HepG2 (cell line): ENCODE results near the gene WDR62. TPM values are rescaled to one million over a fixed set of nuclear protein-coding genes. Genes with fewer than 3 reads are reported as not detected.
A peak's percentile ranks its signal among the peaks of the same experiment; 100 is the strongest.

Experiments used
- BATF2 ChIP-seq: sonication (generic); formaldehyde crosslinking; IDR thresholded peaks from 2 replicates; pipeline ENCODE4 v1.8.0; 2022; ENCODE audit warnings: mild to moderate bottlenecking, missing genetic modification reagents, moderate library complexity
- E2F5 ChIP-seq: sonication (generic); formaldehyde crosslinking; conservative IDR thresholded peaks from 2 replicates; pipeline ENCODE4 v1.4.0; 2020; ENCODE audit warnings: missing genetic modification reagents
- JUN ChIP-seq: sonication (generic); formaldehyde crosslinking; IDR thresholded peaks from 2 replicates; pipeline ENCODE4 v1.4.0; 2020; ENCODE audit warnings: mild to moderate bottlenecking, missing genetic modification reagents
- MAZ ChIP-seq, 2 experiments: sonication (generic) in 1 of 2; formaldehyde crosslinking in 1 of 2; IDR thresholded peaks; 2 replicates each; pipeline versions ENCODE4 v1.5.0 to v1.6.1; 2012 to 2020; ENCODE audit warnings: low read depth in 2 of 2, mild to moderate bottlenecking in 2 of 2, borderline replicate concordance in 1 of 2, improper control_type of control experiment in 1 of 2, low read length in 1 of 2, missing genetic modification reagents in 1 of 2, moderate library complexity in 1 of 2
- MED13 ChIP-seq: sonication (generic); formaldehyde crosslinking; IDR thresholded peaks from 2 replicates; pipeline ENCODE4 v1.5.0; 2020; ENCODE audit warnings: missing genetic modification reagents
- MEF2D ChIP-seq: sonication (generic); formaldehyde crosslinking; IDR thresholded peaks from 2 replicates; pipeline ENCODE4 v1.5.1; 2020; ENCODE audit warnings: mild to moderate bottlenecking, missing genetic modification reagents
- NFYB ChIP-seq: sonication (generic); formaldehyde crosslinking; IDR thresholded peaks from 2 replicates; pipeline ENCODE4 v1.4.0; 2020; ENCODE audit warnings: missing genetic modification reagents
- PLRG1 ChIP-seq: fragments of 450-650 bp; conservative IDR thresholded peaks from 2 replicates; pipeline ENCODE4 v1.6.1; 2016
- RBFOX2 ChIP-seq: fragments of 200-400 bp; formaldehyde crosslinking; IDR thresholded peaks from 2 replicates; pipeline ENCODE4 v1.6.1; 2017; ENCODE audit warnings: low read depth, mild to moderate bottlenecking, low read length
- SIN3B ChIP-seq: fragments of 150-350 bp; IDR thresholded peaks from 2 replicates; pipeline ENCODE4 v1.6.1; 2014; ENCODE audit warnings: low read length
- TFAP4 ChIP-seq: sonication (generic); IDR thresholded peaks from 2 replicates; pipeline ENCODE4 v1.6.1; 2016; ENCODE audit warnings: low read depth, borderline replicate concordance
- ZIK1 ChIP-seq: sonication (generic); formaldehyde crosslinking; IDR thresholded peaks from 2 replicates; pipeline ENCODE4 v1.5.0; 2020; ENCODE audit warnings: mild to moderate bottlenecking, low read depth, missing genetic modification reagents, borderline replicate concordance
- ZNF768 ChIP-seq: sonication (generic); formaldehyde crosslinking; IDR thresholded peaks from 2 replicates; pipeline ENCODE4 v1.4.0; 2020; ENCODE audit warnings: missing genetic modification reagents
- polyA plus RNA-seq, 8 experiments: library from polyadenylated mRNA; depleted of rRNA in 3 of 8; stranded (reverse) in 7 of 8; unstranded in 1 of 8; fragments of >200 nt; fragmentation: Illumina TruSeq in 4 of 8; extraction: Trizol in 4 of 8; gene quantifications; 2 replicates each; pipeline versions ENCODE4 v1.2.1 to v1.2.3, GENCODE V29; 2011 to 2016; ENCODE audit warnings: low read depth in 4 of 8, missing spikeins in 1 of 8, mixed read lengths in 1 of 8; ENCODE audit not compliant: insufficient read depth in 1 of 8
- total RNA-seq, 5 experiments: library from RNA; depleted of rRNA; stranded (reverse); fragments of >200 nt; fragmentation: Illumina TruSeq; extraction: Trizol; gene quantifications; 2 replicates each; pipeline ENCODE4 v1.2.3, GENCODE V29; 2016; ENCODE audit warnings: low read depth in 1 of 5
- TF ChIP-seq, protein P1 (sequence below): sonication (generic); formaldehyde crosslinking; IDR thresholded peaks from 2 replicates; pipeline ENCODE4 v1.4.0; 2020; ENCODE audit warnings: mild to moderate bottlenecking, missing genetic modification reagents
- TF ChIP-seq, protein P2 (sequence below): sonication (generic); formaldehyde crosslinking; IDR thresholded peaks from 2 replicates; pipeline ENCODE4 v1.4.0; 2020; ENCODE audit warnings: missing genetic modification reagents
- TF ChIP-seq, protein P3 (sequence below): sonication (generic); formaldehyde crosslinking; IDR thresholded peaks from 2 replicates; pipeline ENCODE4 v1.8.0; 2022; ENCODE audit warnings: mild to moderate bottlenecking, missing genetic modification reagents, borderline replicate concordance
- TF ChIP-seq, protein P4 (sequence below): sonication (generic); formaldehyde crosslinking; IDR thresholded peaks from 2 replicates; pipeline ENCODE4 v1.5.0; 2020; ENCODE audit warnings: mild to moderate bottlenecking, missing genetic modification reagents

WDR62 gene
- total and polyA plus RNA-seq, 2 of the 13 experiments (the other 11 are each of a cell fraction or from before 2014, with no cell fraction given), result 5.8 to 12.5 TPM

DNA sequence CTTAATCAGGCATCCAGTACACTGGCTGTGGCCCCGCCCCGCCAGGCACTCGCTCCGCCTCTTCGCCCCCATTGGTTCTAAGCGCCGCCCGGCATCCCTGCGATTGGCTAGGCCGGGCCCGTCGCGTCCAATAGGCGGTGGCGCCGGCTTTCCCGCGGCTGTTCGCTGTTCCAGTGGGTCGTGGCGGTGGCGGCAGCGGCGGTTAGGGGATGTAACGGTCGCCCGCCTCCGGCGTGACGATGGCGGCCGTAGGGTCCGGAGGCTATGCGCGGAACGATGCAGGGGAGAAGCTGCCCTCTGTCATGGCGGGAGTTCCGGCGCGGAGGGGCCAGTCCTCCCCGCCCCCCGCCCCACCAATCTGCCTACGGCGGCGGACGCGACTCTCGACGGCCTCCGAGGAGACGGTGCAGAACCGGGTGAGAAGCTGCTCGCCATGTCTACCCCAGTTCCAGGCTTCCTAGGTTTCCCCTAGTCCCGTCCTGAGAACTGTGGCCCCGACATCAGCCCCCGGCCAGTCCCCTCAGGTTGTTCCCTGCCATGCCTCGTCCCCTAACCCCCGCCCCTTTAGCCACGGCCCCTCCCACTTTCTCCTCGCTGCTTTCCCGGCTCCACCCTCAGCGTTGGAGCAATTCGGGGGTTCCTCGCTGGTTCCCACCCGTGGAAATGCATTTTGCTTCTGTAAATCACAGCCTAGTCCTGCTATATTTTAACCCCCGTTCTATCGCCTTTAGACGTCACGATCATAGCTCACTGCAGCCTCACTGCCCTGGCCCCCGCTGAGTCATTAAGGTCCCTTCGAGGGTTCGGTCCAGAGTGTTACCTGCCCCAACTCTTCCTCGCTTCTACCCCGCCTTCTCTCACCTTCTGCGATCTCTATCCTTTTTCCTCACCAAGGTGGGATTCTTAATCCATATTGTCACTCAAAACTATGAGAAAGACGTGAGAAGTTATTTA, at the start of gene WDR62 (continued):
- 0 out of 2 replicates have a peak, but pooled peaks have one; percentile 0 for TF ChIP-seq TFAP4
- TF ChIP-seq, protein P1, sequence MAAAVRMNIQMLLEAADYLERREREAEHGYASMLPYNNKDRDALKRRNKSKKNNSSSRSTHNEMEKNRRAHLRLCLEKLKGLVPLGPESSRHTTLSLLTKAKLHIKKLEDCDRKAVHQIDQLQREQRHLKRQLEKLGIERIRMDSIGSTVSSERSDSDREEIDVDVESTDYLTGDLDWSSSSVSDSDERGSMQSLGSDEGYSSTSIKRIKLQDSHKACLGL (CRISPR knock-in tag), result peak; percentile 56; the same call in 1 of the 2 replicates
- TF ChIP-seq SIN3B, result peak; percentile 96
- TF ChIP-seq MEF2D, result no peak
- peak; percentile 98 for TF ChIP-seq NFYB (CRISPR knock-in tag)
- TF ChIP-seq ZIK1 (CRISPR knock-in tag), result peak; percentile 16; the same call in 1 of the 2 replicates
- TF ChIP-seq BATF2 (CRISPR knock-in tag), result peak; percentile 94
- TF ChIP-seq, protein P2, sequence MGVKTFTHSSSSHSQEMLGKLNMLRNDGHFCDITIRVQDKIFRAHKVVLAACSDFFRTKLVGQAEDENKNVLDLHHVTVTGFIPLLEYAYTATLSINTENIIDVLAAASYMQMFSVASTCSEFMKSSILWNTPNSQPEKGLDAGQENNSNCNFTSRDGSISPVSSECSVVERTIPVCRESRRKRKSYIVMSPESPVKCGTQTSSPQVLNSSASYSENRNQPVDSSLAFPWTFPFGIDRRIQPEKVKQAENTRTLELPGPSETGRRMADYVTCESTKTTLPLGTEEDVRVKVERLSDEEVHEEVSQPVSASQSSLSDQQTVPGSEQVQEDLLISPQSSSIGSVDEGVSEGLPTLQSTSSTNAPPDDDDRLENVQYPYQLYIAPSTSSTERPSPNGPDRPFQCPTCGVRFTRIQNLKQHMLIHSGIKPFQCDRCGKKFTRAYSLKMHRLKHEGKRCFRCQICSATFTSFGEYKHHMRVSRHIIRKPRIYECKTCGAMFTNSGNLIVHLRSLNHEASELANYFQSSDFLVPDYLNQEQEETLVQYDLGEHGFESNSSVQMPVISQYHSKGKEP (CRISPR knock-in tag), result 0 out of 2 replicates have a peak, but pooled peaks have one; percentile 4
- 0 out of 2 replicates have a peak, but pooled peaks have one; percentile 6 for TF ChIP-seq MAZ (IDR thresholded peaks at IDR 0.05; ENCODE audit: borderline replicate concordance, low read depth, low read length)
- TF ChIP-seq MAZ (CRISPR knock-in tag; IDR thresholded peaks at IDR 0.05; ENCODE audit: low read depth), result no peak
- TF ChIP-seq MED13 (CRISPR knock-in tag), result peak; percentile 48; the same call in 1 of the 2 replicates
- TF ChIP-seq JUN (CRISPR knock-in tag), result no peak
- TF ChIP-seq, protein P3, sequence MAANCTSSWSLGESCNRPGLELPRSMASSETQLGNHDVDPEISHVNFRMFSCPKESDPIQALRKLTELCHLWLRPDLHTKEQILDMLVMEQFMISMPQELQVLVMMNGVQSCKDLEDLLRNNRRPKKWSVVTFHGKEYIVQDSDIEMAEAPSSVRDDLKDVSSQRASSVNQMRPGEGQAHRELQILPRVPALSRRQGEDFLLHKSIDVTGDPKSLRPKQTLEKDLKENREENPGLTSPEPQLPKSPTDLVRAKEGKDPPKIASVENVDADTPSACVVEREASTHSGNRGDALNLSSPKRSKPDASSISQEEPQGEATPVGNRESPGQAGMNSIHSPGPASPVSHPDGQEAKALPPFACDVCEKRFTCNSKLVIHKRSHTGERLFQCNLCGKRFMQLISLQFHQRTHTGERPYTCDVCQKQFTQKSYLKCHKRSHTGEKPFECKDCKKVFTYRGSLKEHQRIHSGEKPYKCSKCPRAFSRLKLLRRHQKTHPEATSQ (CRISPR knock-in tag), result peak; percentile 31; the same call in 1 of the 2 replicates
- peak; percentile 89 for TF ChIP-seq E2F5 (CRISPR knock-in tag)
- TF ChIP-seq PLRG1, result no peak
- 0 out of 2 replicates have a peak, but pooled peaks have one; percentile 56 for TF ChIP-seq RBFOX2
- TF ChIP-seq ZNF768, result peak; percentile 64; the same call in 1 of the 2 replicates
- TF ChIP-seq, protein P4, sequence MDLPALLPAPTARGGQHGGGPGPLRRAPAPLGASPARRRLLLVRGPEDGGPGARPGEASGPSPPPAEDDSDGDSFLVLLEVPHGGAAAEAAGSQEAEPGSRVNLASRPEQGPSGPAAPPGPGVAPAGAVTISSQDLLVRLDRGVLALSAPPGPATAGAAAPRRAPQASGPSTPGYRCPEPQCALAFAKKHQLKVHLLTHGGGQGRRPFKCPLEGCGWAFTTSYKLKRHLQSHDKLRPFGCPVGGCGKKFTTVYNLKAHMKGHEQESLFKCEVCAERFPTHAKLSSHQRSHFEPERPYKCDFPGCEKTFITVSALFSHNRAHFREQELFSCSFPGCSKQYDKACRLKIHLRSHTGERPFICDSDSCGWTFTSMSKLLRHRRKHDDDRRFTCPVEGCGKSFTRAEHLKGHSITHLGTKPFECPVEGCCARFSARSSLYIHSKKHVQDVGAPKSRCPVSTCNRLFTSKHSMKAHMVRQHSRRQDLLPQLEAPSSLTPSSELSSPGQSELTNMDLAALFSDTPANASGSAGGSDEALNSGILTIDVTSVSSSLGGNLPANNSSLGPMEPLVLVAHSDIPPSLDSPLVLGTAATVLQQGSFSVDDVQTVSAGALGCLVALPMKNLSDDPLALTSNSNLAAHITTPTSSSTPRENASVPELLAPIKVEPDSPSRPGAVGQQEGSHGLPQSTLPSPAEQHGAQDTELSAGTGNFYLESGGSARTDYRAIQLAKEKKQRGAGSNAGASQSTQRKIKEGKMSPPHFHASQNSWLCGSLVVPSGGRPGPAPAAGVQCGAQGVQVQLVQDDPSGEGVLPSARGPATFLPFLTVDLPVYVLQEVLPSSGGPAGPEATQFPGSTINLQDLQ (CRISPR knock-in tag), result no peak
